ENCODE measurements around the gene GHR.

DNA sequence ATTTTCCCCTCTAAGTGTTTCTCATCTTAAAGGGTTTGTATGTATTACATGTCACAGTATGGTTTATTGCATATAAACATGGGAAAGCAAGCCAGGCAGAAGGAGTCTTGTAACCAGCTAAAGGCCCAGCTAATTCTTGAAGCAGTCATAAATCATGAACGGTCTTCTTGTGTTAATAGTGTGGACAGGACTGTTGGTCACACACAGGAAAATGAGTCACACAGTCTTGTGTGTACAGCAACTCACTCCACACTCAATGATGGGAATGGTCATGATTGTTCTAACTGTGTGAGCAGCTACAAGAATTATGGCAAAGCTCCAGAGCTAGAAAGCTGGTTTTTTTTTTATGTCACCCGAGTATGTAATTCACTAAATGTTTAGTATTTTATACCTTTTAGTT lies 123.9 kb downstream of the GHR start:
- TF ChIP-seq, protein P1, sequence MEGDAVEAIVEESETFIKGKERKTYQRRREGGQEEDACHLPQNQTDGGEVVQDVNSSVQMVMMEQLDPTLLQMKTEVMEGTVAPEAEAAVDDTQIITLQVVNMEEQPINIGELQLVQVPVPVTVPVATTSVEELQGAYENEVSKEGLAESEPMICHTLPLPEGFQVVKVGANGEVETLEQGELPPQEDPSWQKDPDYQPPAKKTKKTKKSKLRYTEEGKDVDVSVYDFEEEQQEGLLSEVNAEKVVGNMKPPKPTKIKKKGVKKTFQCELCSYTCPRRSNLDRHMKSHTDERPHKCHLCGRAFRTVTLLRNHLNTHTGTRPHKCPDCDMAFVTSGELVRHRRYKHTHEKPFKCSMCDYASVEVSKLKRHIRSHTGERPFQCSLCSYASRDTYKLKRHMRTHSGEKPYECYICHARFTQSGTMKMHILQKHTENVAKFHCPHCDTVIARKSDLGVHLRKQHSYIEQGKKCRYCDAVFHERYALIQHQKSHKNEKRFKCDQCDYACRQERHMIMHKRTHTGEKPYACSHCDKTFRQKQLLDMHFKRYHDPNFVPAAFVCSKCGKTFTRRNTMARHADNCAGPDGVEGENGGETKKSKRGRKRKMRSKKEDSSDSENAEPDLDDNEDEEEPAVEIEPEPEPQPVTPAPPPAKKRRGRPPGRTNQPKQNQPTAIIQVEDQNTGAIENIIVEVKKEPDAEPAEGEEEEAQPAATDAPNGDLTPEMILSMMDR (IDR thresholded peaks at IDR 0.05): no peak
- no peak for TF ChIP-seq POLR2A (IDR thresholded peaks at IDR 0.05)
